ENCODE measurements around the gene TMEM132E. TPM values are rescaled to one million over a fixed set of nuclear protein-coding genes. Genes with fewer than 3 reads are reported as not detected.

TMEM132E gene, protein sequence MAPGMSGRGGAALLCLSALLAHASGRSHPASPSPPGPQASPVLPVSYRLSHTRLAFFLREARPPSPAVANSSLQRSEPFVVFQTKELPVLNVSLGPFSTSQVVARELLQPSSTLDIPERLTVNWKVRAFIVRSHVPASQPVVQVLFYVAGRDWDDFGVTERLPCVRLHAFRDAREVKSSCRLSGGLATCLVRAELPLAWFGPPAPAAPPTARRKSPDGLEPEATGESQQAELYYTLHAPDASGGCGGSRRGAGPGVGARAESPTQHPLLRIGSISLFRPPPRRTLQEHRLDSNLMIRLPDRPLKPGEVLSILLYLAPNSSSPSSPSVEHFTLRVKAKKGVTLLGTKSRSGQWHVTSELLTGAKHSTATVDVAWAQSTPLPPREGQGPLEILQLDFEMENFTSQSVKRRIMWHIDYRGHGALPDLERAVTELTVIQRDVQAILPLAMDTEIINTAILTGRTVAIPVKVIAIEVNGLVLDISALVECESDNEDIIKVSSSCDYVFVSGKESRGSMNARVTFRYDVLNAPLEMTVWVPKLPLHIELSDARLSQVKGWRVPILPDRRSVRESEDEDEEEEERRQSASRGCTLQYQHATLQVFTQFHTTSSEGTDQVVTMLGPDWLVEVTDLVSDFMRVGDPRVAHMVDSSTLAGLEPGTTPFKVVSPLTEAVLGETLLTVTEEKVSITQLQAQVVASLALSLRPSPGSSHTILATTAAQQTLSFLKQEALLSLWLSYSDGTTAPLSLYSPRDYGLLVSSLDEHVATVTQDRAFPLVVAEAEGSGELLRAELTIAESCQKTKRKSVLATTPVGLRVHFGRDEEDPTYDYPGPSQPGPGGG (N-terminal part only)
- total RNA-seq (2022; extraction: Qiagen RNA extraction; ENCODE audit: low read depth): 0.02 TPM in 1 of 5 replicates, not detected in the others

DNA sequence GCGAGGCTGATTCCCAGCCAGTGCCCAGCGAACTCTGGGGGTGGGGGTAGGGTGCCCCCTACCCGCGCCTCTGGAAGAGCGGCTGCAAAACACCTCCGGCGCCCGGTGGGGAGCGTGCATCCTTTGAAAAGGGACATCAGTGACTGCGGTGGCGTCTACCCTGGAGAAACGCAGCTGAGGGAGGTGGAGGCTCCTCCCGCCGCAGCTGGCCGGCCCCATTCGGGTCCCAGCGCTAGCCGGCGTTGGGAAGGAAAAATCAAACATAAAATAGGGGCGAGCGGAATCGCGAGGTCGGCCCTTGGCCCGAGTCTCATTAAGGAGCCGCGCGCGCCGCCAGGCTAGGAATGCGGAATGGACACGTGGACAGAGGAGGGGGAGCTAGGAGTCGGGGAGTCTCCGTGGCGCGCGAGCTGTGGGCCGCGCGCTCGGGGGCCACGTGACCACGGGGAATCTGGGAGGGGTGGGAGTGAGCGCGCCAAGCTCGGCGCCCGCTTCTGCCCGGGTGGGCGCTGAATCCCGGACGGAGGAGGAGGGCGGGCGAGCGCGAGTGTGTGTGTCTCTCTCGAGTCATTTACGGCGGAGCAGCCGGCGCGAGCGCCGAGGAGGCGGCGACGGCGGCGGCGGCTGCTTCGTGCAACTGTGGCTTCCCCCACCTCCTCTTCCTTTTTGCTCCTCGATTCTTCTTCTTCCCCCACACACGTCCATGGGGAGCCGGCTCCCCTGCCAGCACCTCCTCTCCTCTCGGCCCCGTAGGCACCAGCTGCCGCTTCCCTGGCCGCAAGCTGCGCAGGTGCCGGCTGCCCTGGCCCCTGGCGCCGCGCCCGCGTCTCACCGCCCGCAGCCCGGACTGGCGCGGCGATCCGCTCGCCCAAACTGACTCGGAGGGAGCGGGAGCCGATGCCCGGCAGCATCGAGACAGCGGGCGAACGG, at the start of gene TMEM132E:
Gene TMEM132E (plus strand): TSS at position 566 of the 930 bp plus-strand sequence. CDS start 1,495 bp downstream, outside the sequence.

Other genes starting within 250 kb of the TMEM132E start
- gene CCL13, start 223.1 kb upstream of the TMEM132E start, total RNA-seq (2022; extraction: Qiagen RNA extraction; ENCODE audit: low read depth): not detected in 5 replicates
- gene CCL1, start 216.3 kb upstream of the TMEM132E start, total RNA-seq (2022; extraction: Qiagen RNA extraction; ENCODE audit: low read depth): not detected in 5 replicates

Data from A549 treated with GW870086 at 1 μM for 4 hours (cell line).